HS-5 (cell line): ENCODE data around the gene SIAH3.

Experiments
- DNase-seq: peaks from one replicate; pipeline ENCODE4 v3.0.0-alpha.2; 2012; ENCODE audit warnings: low read depth

Gene SIAH3

GRCh38 chr13:45737571-45738017, 114.0 kb downstream of the SIAH3 start:
- DNase-seq: no peak

DNA sequence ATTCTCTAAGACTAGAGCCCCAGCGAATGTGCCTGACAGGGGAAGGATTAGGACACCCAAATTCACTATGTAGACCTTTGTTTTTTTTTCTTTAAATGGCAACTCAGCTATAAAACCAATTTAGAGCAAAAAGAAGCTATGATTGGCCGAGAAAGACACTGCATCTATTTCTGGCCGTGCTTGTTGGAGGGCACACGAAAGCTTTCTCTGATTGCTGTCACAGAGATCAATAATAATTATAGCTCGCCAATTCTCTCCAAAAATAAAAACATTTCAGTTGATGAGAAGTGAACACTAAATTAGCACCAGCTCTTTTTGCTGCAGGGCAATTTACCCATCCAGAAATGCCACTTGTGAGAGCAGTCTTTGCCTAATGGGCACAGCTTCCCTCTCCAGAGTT, 118.2 kb downstream of the SIAH3 start:
- DNase-seq: no peak

GRCh38 chr13:45732916-45733315, 118.6 kb downstream of the SIAH3 start:
- no peak for DNase-seq

DNA sequence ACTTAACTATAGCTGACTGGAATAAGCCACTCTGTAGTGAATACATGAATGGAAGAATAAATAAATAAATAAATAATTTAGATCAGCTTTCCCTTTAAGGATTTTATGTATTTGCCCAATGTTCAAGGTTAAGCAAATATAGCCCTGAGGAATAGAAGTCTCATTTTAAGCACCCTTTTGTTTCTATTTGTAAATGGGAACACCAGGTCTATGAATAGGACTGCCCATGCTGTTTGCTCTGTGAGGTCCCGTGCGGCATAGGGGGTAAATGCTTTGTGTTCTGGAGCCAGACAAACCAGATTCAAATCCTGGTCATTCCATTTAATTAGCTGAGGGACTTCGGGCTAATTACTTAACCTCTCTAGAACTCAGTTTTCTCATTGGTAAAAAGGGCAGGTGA, 120.1 kb downstream of the SIAH3 start:
- DNase-seq: no peak

DNA sequence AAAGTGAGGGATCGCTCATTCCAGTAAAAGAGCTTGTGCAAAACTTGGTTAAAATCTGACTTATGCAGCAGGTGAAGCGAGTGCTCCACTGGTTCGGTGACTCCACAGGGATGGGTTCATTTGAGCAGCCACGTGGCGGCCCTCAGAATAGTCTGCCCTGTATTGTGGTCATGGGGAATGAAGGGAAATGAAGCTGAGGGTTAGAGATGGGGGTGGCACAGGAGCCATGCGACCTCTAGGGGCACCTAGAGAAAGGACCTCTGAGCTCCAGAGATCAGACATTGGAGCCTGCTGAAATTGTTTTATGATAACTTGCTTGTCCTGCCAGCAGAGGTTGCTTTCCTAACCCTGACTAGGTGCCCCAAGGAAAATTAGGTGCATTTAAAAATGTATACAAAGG, 122.8 kb downstream of the SIAH3 start:
- no peak for DNase-seq
